GM23338 (cell line): ENCODE results near the gene COL4A6. TPM values are rescaled to one million over a fixed set of nuclear protein-coding genes. Genes with fewer than 3 reads are reported as not detected.

Source experiments
- ATAC-seq: fragments of 200-7000 bp; cut with Tn5 transposase; 3 replicates; pipeline ENCODE4 v1.9.1; 2020
- DNase-seq: peaks from one replicate; pipeline ENCODE4 v3.0.0-alpha.2; 2015; ENCODE audit warnings: low spot score
- H2AFZ ChIP-seq: fragments of 200-600 bp; sonication (generic); 2 replicates; pipeline ENCODE4 v1.8.0; 2016; ENCODE audit warnings: antibody characterized with exemption, mild to moderate bottlenecking, moderate library complexity
- H3F3A ChIP-seq: fragments of 200-600 bp; sonication (generic); replicated peaks from 2 replicates; pipeline ENCODE4 v1.8.0; 2017; ENCODE audit warnings: antibody characterized with exemption, mixed run types, low read depth
- H3K27ac ChIP-seq: fragments of 200-600 bp; sonication (generic); 2 replicates; pipeline ENCODE4 v1.6.1; 2016; ENCODE audit warnings: low read depth
- H3K27me3 ChIP-seq: fragments of 200-600 bp; sonication (generic); 2 replicates; pipeline ENCODE4 v1.8.0; 2016; ENCODE audit warnings: mild to moderate bottlenecking, mixed run types, moderate library complexity; ENCODE audit not compliant: insufficient read depth
- H3K36me3 ChIP-seq: fragments of 200-600 bp; sonication (generic); 2 replicates; pipeline ENCODE4 v1.8.0; 2016; ENCODE audit warnings: mild to moderate bottlenecking; ENCODE audit not compliant: insufficient read depth
- H3K4me1 ChIP-seq: fragments of 200-600 bp; sonication (generic); 2 replicates; pipeline ENCODE4 v1.8.0; 2016; ENCODE audit warnings: mild to moderate bottlenecking, moderate library complexity; ENCODE audit not compliant: insufficient read depth
- H3K4me2 ChIP-seq: fragments of 200-600 bp; sonication (generic); 2 replicates; pipeline ENCODE4 v1.7.1; 2017; ENCODE audit warnings: mixed run types
- H3K4me3 ChIP-seq: fragments of 200-600 bp; sonication (generic); 2 replicates; pipeline ENCODE4 v1.6.1; 2016; ENCODE audit warnings: mixed run types
- H3K79me2 ChIP-seq: fragments of 200-600 bp; sonication (generic); replicated peaks from 2 replicates; pipeline ENCODE4 v1.8.0; 2017; ENCODE audit warnings: mild to moderate bottlenecking; ENCODE audit not compliant: insufficient read depth
- H3K9me2 ChIP-seq: fragments of 200-600 bp; sonication (generic); 2 replicates; pipeline ENCODE4 v1.8.0; 2017; ENCODE audit not compliant: insufficient read depth
- H4K20me1 ChIP-seq: fragments of 200-600 bp; sonication (generic); replicated peaks from 2 replicates; pipeline ENCODE4 v1.8.0; 2017; ENCODE audit warnings: mild to moderate bottlenecking; ENCODE audit not compliant: insufficient read depth
- H3K27ac Mint-ChIP-seq: 2 replicates; pipeline ENCODE4 v1.8.0; 2020; ENCODE audit warnings: inconsistent platforms, mild to moderate bottlenecking, moderate library complexity, mixed read lengths
- H3K27me3 Mint-ChIP-seq: 3 replicates; pipeline ENCODE4 v1.8.0; 2022; ENCODE audit warnings: low read depth, mild to moderate bottlenecking, moderate library complexity, mixed read lengths, inconsistent platforms; ENCODE audit not compliant: insufficient read depth, poor library complexity
- H3K36me3 Mint-ChIP-seq: 3 replicates; pipeline ENCODE4 v1.8.0; 2021; ENCODE audit warnings: low read depth, mild to moderate bottlenecking, inconsistent platforms, moderate library complexity, mixed read lengths
- H3K4me1 Mint-ChIP-seq: 3 replicates; pipeline ENCODE4 v1.8.0; 2020; ENCODE audit warnings: mild to moderate bottlenecking, inconsistent platforms, mixed read lengths
- H3K4me3 Mint-ChIP-seq: 3 replicates; pipeline ENCODE4 v1.8.0; 2021; ENCODE audit warnings: moderate library complexity, mild to moderate bottlenecking, inconsistent platforms, mixed read lengths
- H3K9me3 Mint-ChIP-seq: 3 replicates; pipeline ENCODE4 v1.8.0; 2020; ENCODE audit warnings: moderate library complexity, mild to moderate bottlenecking, inconsistent platforms, mixed read lengths
- CREB1 ChIP-seq: fragments of 250-450 bp; sonication (Bioruptor Pico); IDR thresholded peaks from 2 replicates; pipeline ENCODE4 v1.5.0; 2020; ENCODE audit warnings: low read depth, mild to moderate bottlenecking, moderate library complexity
- ETS1 ChIP-seq: IDR thresholded peaks from 2 replicates; pipeline ENCODE4 v1.6.1; 2016; ENCODE audit warnings: antibody characterized with exemption
- EZH2 ChIP-seq: fragments of 200-600 bp; sonication (generic); IDR thresholded peaks from one replicate; pipeline ENCODE4 v1.8.0; 2017; ENCODE audit warnings: antibody characterized with exemption, mild to moderate bottlenecking, low read depth; ENCODE audit not compliant: unreplicated experiment
- EZH2phosphoT487 ChIP-seq: fragments of 200-600 bp; sonication (generic); IDR thresholded peaks from one replicate; pipeline ENCODE4 v1.8.1; 2018; ENCODE audit warnings: antibody characterized with exemption; ENCODE audit not compliant: unreplicated experiment
- JUNB ChIP-seq: IDR thresholded peaks from one replicate; pipeline ENCODE4 v1.6.1; 2016; ENCODE audit warnings: antibody characterized with exemption; ENCODE audit not compliant: unreplicated experiment
- NANOG ChIP-seq: IDR thresholded peaks from 2 replicates; pipeline ENCODE4 v1.6.1; 2016; ENCODE audit warnings: antibody characterized with exemption, borderline replicate concordance
- REST ChIP-seq: IDR thresholded peaks from one replicate; pipeline ENCODE4 v1.6.1; 2018; ENCODE audit warnings: antibody characterized with exemption; ENCODE audit not compliant: unreplicated experiment
- STAT1 ChIP-seq: IDR thresholded peaks from one replicate; pipeline ENCODE4 v1.6.1; 2016; ENCODE audit warnings: antibody characterized with exemption; ENCODE audit not compliant: unreplicated experiment
- ZNF331 ChIP-seq: fragments of 250-450 bp; sonication (Bioruptor Pico); IDR thresholded peaks from 2 replicates; pipeline ENCODE4 v1.5.0; 2020; ENCODE audit warnings: low read depth, mild to moderate bottlenecking, moderate library complexity
- ZNF462 ChIP-seq: fragments of 250-450 bp; sonication (Bioruptor Pico); IDR thresholded peaks from 2 replicates; pipeline ENCODE4 v1.5.0; 2020; ENCODE audit warnings: mild to moderate bottlenecking, moderate library complexity
- polyA plus RNA-seq: library from polyadenylated mRNA; unstranded; fragments of >200 nt; fragmentation: Nextera tagmentation; extraction: Ambion mirVana; gene quantifications from 2 replicates; pipeline ENCODE4 v1.2.1, GENCODE V29; 2016
- total RNA-seq: library from RNA; depleted of rRNA; stranded (reverse); fragments of >200 nt; shearing (Covaris generic); gene quantifications from 2 replicates; pipeline ENCODE4 v1.2.3, GENCODE V29; 2014

Gene COL4A6
- total and polyA plus RNA-seq, 2 experiments from 2014 or later, result 4.1 to 15.2 TPM

GRCh38 chrX:108264376-108264775 lies 173.8 kb downstream of the COL4A6 start:
- Histone ChIP-seq H3F3A (no peaks in the 10 kb centered on the region), H3K27ac (no peak overlapping the region), H4K20me1 (no peaks in the 10 kb centered on the region), H3K4me1 (no peaks in the 10 kb centered on the region), H3K4me2 (no peak overlapping the region), H3K27me3 (no peaks in the 10 kb centered on the region), H2AFZ (no peak overlapping the region), H3K79me2 (no peaks in the 10 kb centered on the region), H3K9me2 (no peaks in the 10 kb centered on the region), H3K36me3 (no peaks in the 10 kb centered on the region), H3K4me3 (no peak overlapping the region)
- Mint-ChIP-seq H3K4me1 (no peaks in the 10 kb centered on the region), H3K27me3 (no peaks in the 10 kb centered on the region), H3K36me3 (no peaks in the 10 kb centered on the region; the same call in 1 of the 3 replicates), H3K27ac (no peak overlapping the region), H3K4me3 (no peak overlapping the region), H3K9me3 (no peaks in the 10 kb centered on the region; the same call in 2 of the 3 replicates)
- peak; percentile 1 for DNase-seq
- ATAC-seq, result no peak
- TF ChIP-seq ETS1, result no peak
- no peak for TF ChIP-seq EZH2phosphoT487
- TF ChIP-seq CREB1, result no peak
- no peak for TF ChIP-seq EZH2
- no peak for TF ChIP-seq REST
- no peak for TF ChIP-seq JUNB
- no peak for TF ChIP-seq STAT1
- TF ChIP-seq ZNF462 (CRISPR knock-in tag), result no peak
- no peak for TF ChIP-seq NANOG
- no peak for TF ChIP-seq ZNF331 (CRISPR knock-in tag)
